Right cardiac atrium (tissue), 5 donors: ENCODE results near the gene LMCD1. TPM values are rescaled to one million over a fixed set of nuclear protein-coding genes. Genes with fewer than 3 reads are reported as not detected.
A peak's percentile ranks its signal among the peaks of the same experiment; 100 is the strongest.

Experiments
- ATAC-seq, 2 donors: fragments of 200-7000 bp; cut with Tn5 transposase; one replicate each; pipeline versions ENCODE4 v1.8.0 to v1.9.1; 2020; ENCODE audit warnings: moderate library complexity in 2 of 2, mild to moderate bottlenecking in 1 of 2
- DNase-seq, 3 donors: peaks; one replicate each; pipeline ENCODE4 v3.0.0-alpha.2; 2020
- H3K27ac ChIP-seq: one replicate; pipeline ENCODE4 v1.5.1; 2013; ENCODE audit warnings: mild to moderate bottlenecking, low read length, control low read depth, moderate library complexity
- H3K27me3 ChIP-seq: one replicate; pipeline ENCODE4 v1.6.1; 2013; ENCODE audit not compliant: control insufficient read depth, insufficient read depth
- H3K4me1 ChIP-seq: one replicate; pipeline ENCODE4 v1.6.1; 2013; ENCODE audit warnings: low read length; ENCODE audit not compliant: control insufficient read depth, insufficient read depth
- H3K4me3 ChIP-seq: one replicate; pipeline ENCODE4 v1.5.1; 2013; ENCODE audit warnings: low read length, control low read depth
- H3K9me3 ChIP-seq: one replicate; pipeline ENCODE4 v1.6.1; 2013; ENCODE audit warnings: low read length; ENCODE audit not compliant: control insufficient read depth
- WGBS: extraction: QIAGEN DNeasy Blood & Tissue Kit; methylation state at CpG from one replicate; pipeline ENCODE4 v1.1.7; 2013; 5-methylcytosine and 5-hydroxymethylcytosine counted together
- intact Hi-C, 4 donors: fragments of 100-400 bp; cut with DNase I; formaldehyde crosslinking; loops; one replicate each; pipeline versions ENCODE4 v1.11.0 to v1.14.0; 2022 to 2023
- long read RNA-seq, 4 donors: library from polyadenylated mRNA; unstranded; transcript quantifications; one replicate each; pipeline ENCODE4 v2.0.0, GENCODE V29; 2020 to 2021
- polyA plus RNA-seq: library from polyadenylated mRNA; stranded (reverse); fragments of 200-250 nt; gene quantifications from one replicate; pipeline ENCODE4 v1.2.3, GENCODE V29; 2013
- total RNA-seq, 4 donors: library from RNA; stranded (reverse); fragmentation: NEBNext Ultra II Directional; extraction: Animal tissue kit (Norgen Biotek cat#: 25700); gene quantifications; one replicate each; pipeline ENCODE4 v1.2.1, GENCODE V29; 2021
- donor health status: healthy with polysubstance abuse.
- donor health status: DM: no; HTN: yes; CAD: no.
- donor health status: DM: no; HTN: no; CAD: no.
- donor health status: DM: no; HTN: yes; CAD: no; lungs with severe emphysema.
- donor health status: DM: yes; HTN: yes; CAD: no.

Gene LMCD1, protein sequence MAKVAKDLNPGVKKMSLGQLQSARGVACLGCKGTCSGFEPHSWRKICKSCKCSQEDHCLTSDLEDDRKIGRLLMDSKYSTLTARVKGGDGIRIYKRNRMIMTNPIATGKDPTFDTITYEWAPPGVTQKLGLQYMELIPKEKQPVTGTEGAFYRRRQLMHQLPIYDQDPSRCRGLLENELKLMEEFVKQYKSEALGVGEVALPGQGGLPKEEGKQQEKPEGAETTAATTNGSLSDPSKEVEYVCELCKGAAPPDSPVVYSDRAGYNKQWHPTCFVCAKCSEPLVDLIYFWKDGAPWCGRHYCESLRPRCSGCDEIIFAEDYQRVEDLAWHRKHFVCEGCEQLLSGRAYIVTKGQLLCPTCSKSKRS
- total RNA-seq: 10 to 100 TPM; 45.6 to 57.8 (median 55.4) TPM
- polyA plus RNA-seq: 43.4 TPM
- long read RNA-seq, donor 1, full-length matches to known transcripts: 49 of 60 reads
- long read RNA-seq, donor 1, partial matches to known transcripts: 8 of 60 reads
- long read RNA-seq, donor 1, other reads (novel, unspliced or antisense): 3 of 60 reads
- long read RNA-seq, donor 2, full-length matches to known transcripts: 37 of 43 reads
- long read RNA-seq, donor 2, partial matches to known transcripts: 3 of 43 reads
- long read RNA-seq, donor 2, other reads (novel, unspliced or antisense): 3 of 43 reads
- long read RNA-seq, donor 3, full-length matches to known transcripts: 267 of 286 reads
- long read RNA-seq, donor 3, partial matches to known transcripts: 8 of 286 reads
- long read RNA-seq, donor 3, other reads (novel, unspliced or antisense): 11 of 286 reads
- long read RNA-seq, donor 4, full-length matches to known transcripts: 34 of 37 reads
- long read RNA-seq, donor 4, partial matches to known transcripts: 1 of 37 reads
- long read RNA-seq, donor 4, other reads (novel, unspliced or antisense): 2 of 37 reads

DNA sequence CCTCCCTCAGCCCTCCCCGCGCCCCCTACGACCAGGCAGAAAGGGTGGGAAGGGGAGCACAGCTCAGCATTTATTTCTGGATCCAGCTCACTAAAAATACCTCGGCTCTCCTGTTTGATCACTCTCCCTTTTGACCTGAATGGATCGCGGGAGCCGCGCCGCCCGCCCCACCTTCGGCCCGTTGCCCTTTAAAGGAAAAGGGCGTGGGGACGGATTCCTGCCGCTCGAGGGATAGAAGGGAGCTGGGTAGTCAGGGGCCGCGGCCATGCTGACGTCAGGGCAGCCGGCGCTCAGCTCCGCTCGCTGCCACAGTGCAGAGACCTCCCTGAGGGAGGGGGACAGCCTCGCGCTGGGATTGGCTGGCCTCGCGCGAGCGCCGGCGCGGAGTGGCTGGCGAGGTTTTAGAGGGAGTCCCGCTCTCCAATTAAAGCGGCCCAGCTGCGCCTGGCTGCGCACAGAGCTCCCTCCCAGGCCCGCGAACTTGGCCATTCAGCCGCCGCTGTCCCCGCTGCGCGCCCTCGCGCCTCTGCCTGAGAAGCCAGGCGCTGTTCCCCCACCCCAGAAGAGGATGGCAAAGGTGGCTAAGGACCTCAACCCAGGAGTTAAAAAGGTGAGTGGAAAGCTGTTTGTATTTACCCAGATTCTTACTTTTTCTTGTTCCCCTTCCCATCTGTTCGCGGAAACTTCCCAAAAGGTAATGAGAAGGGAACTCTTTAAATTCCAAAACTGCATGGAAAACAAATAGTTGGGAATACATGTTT, at the start of gene LMCD1:
TSS of gene LMCD1 (plus strand) at position 453 of the 761 bp plus-strand sequence. CDS start at position 569, 116 bp downstream.
- Histone ChIP-seq H3K4me1 (peaks cover 23% of the 10 kb centered on the region), H3K9me3 (no peaks in the 10 kb centered on the region), H3K27ac (peak within 1 kb of the TSS; percentile 91), H3K27me3 (no peaks in the 10 kb centered on the region), H3K4me3 (peak within 1 kb of the TSS; percentile 65)
- DNase-seq (peak; percentile 97 to 99 (median 99)), ATAC-seq (peak; percentile 99)
- intact Hi-C loops: loop anchor here in 1 of 4 donors (10.0 kb wide), 1 partner anchor 53 kb away; no protein-coding TSS in a partner anchor
- WGBS: 2% methylated on average over 49 of the region's 49 CpGs

DNA sequence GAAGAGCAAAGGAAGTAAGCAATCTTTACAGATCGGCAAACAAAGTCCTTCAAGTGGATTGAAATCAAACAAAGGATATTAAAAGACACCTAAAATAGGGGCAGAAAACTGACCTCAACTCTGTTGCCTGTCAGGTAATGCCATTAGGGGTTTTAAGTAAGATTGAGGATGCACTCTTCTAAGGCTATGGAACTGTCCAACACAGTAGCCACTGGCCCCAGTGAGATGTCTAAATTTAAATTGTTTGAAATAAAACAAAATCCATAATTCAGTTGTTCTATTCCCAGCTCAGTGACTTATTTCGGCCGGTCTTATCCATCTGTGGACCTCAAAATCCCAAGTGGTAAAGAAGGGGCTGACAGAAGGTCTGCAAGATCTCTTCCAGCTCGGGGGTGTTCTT, 49.5 kb upstream of the LMCD1 start:
- Histone ChIP-seq H3K4me3 (no peak overlapping the region), H3K27me3 (no peaks in the 10 kb centered on the region), H3K27ac (no peak overlapping the region), H3K4me1 (peaks cover 2% of the 10 kb centered on the region), H3K9me3 (no peaks in the 10 kb centered on the region)
- intact Hi-C loops: no loop called here
- DNase-seq (no peak), ATAC-seq (no peak)
- WGBS: 79% methylated on average over 4 of the region's 4 CpGs

DNA sequence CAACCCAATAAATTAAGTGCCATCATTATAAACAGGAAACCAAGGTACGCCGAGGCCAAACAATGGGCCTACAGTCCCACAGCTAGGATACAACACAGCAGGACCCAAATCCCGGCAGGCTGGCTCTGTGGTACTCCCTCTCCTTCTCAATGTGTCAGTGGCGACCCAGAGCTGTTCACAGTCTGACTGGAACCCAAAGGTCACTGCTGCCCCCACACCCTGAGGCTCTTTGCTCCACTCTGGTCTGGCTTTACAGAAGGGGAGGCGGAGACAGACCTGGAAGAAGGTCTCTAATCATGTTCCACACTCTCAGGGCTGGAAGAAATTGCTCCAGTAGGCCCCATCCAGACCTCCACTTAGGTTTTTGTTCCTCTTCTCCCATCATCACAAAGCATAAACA, 48.5 kb upstream of the LMCD1 start:
- intact Hi-C loops: no loop called here
- H3K4me1 ChIP-seq: peaks cover 2% of the 10 kb centered on the region
- 92% methylated on average over 5 of the region's 5 CpGs for WGBS
- no peaks in the 10 kb centered on the region for H3K9me3 ChIP-seq
- H3K4me3 ChIP-seq: no peak overlapping the region
- no peak for DNase-seq
- ATAC-seq: no peak
- no peak overlapping the region for H3K27ac ChIP-seq
- no peaks in the 10 kb centered on the region for H3K27me3 ChIP-seq

DNA sequence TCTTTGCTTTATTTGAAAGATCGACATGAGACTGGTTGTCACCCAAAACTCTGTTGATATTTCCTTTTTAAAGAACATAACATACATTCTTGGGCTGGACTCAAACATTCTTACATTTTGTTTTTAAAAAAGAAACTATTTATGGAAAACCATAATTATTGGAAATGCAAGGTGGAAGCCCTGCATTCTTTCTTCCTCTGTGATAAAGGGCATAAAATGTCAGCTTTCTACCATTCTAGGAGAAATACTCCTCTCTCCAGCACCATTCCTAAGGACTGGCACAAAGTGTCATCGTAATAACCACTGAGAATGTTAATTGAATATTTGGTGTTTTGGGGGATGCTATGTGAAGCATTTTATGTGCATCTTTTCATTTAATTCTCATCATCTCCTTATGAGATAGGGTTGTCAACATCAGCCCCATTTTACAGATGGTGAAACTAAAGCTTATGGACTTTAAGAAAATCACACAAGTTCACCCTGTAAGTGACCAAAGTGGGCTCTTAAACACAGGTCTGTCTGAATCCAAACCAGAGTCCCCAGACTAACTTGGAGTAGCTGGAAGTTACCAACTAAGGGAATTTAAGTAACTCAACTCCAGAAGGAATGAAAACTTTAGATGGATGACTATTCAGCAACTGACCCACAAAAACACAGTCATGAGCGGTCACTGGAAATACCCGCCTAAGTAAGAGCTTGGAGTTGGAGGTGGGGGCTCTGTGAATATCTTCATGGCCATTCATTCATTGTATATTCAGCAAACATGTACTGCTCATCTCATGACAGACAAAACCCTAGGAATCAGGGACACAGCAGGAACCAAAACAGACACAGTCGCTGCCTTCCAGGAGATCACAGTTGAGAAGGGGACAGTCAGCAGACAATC, 45.9 kb upstream of the LMCD1 start:
- no peak overlapping the region for H3K27ac ChIP-seq
- ATAC-seq (no peak), DNase-seq (no peak)
- peaks cover 7% of the 10 kb centered on the region for H3K4me1 ChIP-seq
- H3K4me3 ChIP-seq: no peak overlapping the region
- no peaks in the 10 kb centered on the region for H3K9me3 ChIP-seq
- H3K27me3 ChIP-seq: no peaks in the 10 kb centered on the region
- WGBS: 84% methylated on average over 5 of the region's 5 CpGs
- intact Hi-C loops: no loop called here

DNA sequence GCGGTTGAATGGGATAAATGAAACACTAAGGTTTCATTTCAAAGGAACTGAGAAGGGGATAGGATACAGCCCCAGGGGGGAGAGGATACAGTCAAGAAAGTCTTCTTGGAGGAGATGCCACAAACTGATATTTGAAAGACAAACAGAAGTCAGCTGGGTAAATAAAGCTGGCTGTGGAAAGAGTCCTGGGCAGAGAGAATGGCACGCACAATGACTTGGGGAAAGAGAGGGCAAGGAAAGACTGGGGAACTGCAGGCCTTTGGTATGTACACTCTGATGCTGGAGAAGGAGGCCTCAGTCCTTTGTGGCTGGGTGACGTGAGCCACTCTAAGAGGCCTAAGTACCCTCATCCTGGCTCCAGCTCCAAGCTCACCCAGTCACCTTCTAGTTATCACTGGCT, 45.2 kb upstream of the LMCD1 start:
- H3K27ac ChIP-seq: no peak overlapping the region
- H3K4me3 ChIP-seq: no peak overlapping the region
- ATAC-seq (no peak), DNase-seq (no peak)
- 94% methylated on average over 3 of the region's 3 CpGs for WGBS
- intact Hi-C loops: no loop called here
- no peaks in the 10 kb centered on the region for H3K27me3 ChIP-seq
- H3K9me3 ChIP-seq: no peaks in the 10 kb centered on the region
- H3K4me1 ChIP-seq: peaks cover 5% of the 10 kb centered on the region

DNA sequence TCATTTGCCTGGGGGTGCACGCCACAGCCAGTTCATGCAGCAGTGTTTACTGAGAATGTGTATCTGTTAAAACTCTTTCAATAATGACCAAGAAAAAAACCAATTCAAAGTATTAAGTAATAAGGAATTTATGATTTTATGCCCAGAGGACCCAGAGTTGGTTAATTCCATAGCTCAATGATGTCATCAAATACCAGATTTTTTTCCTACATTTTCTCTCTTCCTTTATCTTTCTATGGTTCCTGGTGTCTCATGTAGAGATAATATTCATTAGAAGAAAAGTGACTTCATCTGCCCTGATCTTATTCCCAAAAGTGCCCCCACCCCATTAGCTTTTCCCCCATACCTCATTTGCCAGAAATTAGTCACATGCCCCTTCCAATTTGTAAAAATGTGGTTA, 44.6 kb upstream of the LMCD1 start:
- Histone ChIP-seq H3K27me3 (no peaks in the 10 kb centered on the region), H3K27ac (no peak overlapping the region), H3K9me3 (no peaks in the 10 kb centered on the region), H3K4me1 (peaks cover 5% of the 10 kb centered on the region), H3K4me3 (no peak overlapping the region)
- DNase-seq (no peak), ATAC-seq (no peak)
- intact Hi-C loops: no loop called here
- 90% methylated on average over 1 of the region's 1 CpG for WGBS

DNA sequence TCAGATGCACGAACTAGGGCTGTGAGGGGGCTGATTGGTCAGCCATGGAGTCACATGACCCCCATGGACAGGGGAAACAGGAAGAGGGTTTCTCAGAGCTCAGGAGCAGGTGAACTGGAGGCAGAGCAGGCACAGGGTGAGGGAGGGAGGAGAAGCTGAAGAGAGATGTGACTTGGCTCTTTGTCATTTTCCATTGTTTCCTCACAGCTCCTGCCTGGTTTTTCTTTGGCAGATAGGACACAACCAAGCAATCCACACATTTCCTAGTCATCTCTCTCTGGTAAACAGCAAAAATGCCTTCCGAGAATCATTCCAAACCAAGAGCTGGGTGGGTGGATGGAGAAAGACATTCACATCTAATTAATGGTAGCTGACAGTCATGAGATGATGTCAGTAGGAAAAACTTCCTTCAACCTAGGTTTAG, 43.4 kb upstream of the LMCD1 start:
- Histone ChIP-seq H3K27ac (no peak overlapping the region), H3K27me3 (no peaks in the 10 kb centered on the region), H3K9me3 (no peaks in the 10 kb centered on the region), H3K4me1 (peaks cover 5% of the 10 kb centered on the region), H3K4me3 (no peak overlapping the region)
- ATAC-seq: no peak
- WGBS: 78% methylated on average over 2 of the region's 2 CpGs
- intact Hi-C loops: no loop called here
- DNase-seq: no peak

DNA sequence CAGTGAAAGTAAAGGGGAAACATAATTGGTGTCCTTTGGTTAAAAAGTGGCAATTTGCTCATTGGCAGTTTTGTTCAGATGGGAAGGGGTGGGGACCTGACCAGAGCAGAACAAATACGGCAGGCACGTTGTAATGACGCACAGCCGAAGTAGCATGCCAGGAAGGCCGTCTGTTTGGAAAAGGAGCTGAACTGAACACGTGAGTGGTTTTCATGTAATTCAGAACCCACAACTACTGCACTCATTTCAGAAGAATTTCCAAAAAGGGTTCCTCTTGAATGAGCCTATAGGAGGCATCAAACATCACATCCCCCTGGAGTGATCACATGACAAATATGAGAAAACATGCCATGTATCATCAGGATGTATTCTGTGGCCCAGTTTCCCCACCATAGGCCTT, 42.9 kb upstream of the LMCD1 start:
- Histone ChIP-seq H3K4me3 (no peak overlapping the region), H3K27me3 (no peaks in the 10 kb centered on the region), H3K9me3 (no peaks in the 10 kb centered on the region), H3K4me1 (peaks cover 5% of the 10 kb centered on the region), H3K27ac (no peak overlapping the region)
- DNase-seq (peak; percentile 37 to 59 (median 48)), ATAC-seq (peak in 1 of 2 donors; percentile 12)
- WGBS: 69% methylated on average over 6 of the region's 6 CpGs
- intact Hi-C loops: no loop called here

DNA sequence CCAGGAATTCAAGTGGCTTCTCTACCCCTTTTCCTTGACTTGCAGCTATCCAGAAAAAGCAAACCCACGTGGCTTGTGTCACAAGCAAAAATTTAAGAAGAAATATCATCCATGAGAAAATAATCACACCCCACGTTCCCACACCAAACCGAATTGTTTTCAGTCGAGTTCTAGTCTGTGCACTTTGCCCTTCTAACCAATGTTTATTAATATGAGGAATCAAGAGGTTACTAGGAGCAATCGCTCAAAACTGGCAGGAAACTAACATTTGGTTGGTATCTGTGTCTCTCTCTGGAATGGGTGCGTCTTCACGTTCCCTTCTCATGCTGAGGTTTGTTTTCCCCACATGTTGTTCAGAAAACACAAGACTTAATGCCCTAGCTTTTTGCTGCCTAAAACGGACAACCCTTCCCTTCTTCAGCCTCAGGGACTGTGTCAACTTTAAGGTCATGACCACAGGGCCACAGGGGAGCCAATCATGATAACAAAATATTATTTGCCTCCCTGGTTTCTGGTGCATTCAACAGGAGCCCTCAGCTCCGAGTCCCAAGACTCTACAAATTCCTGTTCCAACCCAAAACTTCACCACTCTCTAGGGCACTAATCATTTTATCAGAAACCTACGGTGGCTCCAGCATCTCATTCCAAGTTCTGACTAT, 41.4 kb upstream of the LMCD1 start:
- Histone ChIP-seq H3K27ac (peak overlapping the region; percentile 13), H3K4me3 (no peak overlapping the region), H3K4me1 (peaks cover 5% of the 10 kb centered on the region), H3K9me3 (no peaks in the 10 kb centered on the region), H3K27me3 (no peaks in the 10 kb centered on the region)
- intact Hi-C loops: no loop called here
- 63% methylated on average over 10 of the region's 10 CpGs for WGBS
- ATAC-seq (peak in 1 of 2 donors; percentile 65), DNase-seq (no peak)
